ENCODE data around the gene INSYN2B.
A peak's percentile ranks its signal among the peaks of the same experiment; 100 is the strongest.

INSYN2B gene

GRCh38 chr5:169893010-169893409 is 87.3 kb downstream of the INSYN2B start:
- no peak for DNase-seq (ENCODE audit: low read depth, low spot score)

- no peak for DNase-seq (ENCODE audit: low read depth, low spot score)
Measured at GRCh38 chr5:169889572-169889971, 90.7 kb downstream of the INSYN2B start.

- DNase-seq (ENCODE audit: low read depth, low spot score), result no peak
Measured at GRCh38 chr5:169886677-169887076, 93.6 kb downstream of the INSYN2B start.

DNA sequence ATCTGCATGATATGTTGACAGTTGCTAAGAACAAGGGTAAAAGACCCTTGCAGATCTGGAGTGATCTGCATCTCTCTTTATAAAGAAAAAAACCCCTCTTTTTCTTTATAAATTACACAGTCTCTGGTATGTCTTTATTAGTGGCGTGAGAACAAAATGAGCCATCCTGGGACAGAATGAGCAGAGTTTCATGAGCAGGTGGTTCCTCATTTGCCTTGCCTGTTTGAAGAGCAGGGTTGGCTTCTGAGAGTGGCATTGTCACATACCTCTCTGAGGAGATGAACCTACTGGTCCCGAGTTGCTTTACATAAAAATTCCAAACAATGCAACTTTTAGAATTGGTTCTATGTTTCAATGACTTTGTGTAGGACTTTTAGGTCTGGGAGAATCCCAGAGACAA is 94.3 kb downstream of the INSYN2B start:
- DNase-seq (ENCODE audit: low read depth, low spot score), result no peak

DNA sequence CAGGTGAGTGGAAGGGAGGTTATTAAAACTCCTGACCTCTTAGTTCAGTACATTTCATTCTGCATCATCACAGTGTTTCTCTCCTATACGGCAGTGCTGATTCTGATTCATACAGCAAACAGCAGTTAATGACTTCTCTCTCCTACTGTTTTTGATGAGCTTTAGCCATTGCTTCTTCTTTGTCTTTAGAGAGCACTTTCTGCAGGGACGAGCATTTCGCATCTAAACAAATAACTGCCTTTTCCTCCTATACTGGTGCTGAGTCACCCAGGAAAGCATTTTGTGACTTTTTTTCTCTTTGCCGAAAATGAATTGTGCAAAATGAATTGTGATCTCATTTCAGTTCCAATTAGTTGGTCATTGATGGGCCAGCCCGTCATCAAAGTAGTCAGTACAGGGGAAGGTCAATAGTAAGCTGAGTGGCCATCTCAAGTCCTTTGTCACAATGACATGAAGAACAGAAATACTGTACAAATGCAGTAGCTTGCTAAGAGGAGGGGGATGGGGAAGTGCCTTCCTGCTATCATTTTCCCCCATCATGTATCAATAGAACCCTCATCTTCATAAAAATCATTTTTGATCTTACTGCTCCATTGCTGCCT is 98.5 kb downstream of the INSYN2B start:
- no peak for DNase-seq (ENCODE audit: low read depth, low spot score)

GRCh38 chr5:169880785-169881184 is 99.5 kb downstream of the INSYN2B start:
- DNase-seq (ENCODE audit: low read depth, low spot score), result no peak

DNA sequence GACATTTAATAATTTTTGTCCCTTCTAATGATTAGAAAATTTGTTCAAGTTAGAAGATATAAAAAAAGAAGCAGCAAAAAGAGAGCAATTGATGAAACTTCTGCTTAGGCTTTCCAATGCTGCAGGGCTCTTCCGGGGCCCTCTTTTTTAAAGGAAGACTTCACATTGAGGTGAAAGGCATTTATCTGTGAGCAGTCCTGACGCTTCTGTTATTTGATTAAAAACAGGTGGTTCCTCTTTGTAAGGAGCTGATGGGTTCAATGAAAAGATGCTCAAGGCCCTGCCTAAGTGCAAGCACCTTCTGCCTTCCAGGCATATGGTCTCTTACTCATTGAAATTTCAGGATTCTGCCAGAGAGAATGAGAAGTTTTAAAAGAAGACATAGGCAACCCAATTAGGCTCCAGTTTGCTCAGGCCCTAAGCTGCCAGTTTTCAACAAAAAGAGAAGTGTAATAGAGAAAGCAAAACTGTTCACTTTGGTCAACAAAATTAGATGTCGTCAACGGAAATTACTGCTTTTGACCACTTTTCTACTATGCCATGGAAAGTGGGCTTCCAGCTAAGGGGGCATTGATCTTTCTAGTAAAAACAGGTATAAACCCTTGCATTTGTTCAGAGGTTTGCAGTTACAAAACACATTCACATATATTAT is 100.2 kb downstream of the INSYN2B start:
- DNase-seq (ENCODE audit: low read depth, low spot score), result no peak

- DNase-seq (ENCODE audit: low read depth, low spot score), result no peak
Measured at GRCh38 chr5:169876386-169876785, 103.9 kb downstream of the INSYN2B start.

DNA sequence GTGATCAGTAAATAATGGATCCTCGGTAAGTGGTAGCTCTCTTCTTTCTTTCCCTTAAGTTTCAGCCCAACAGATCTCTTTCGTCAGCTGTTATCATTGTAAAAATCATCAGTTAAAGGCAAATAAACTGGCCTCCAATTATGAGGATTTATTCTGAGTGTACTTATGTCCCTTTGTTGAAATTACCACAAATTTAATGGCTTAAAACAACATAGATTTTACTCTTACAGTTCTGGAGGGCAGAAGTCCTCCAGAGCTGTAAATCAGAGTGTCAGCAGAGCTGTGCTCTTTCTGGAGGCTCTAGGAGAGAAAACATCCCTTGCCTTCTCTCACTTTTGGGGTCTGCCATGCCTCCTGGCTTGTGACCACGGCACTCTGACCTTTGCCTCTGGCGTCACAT is 104.6 kb downstream of the INSYN2B start:
- DNase-seq (ENCODE audit: low read depth, low spot score), result no peak

DNA sequence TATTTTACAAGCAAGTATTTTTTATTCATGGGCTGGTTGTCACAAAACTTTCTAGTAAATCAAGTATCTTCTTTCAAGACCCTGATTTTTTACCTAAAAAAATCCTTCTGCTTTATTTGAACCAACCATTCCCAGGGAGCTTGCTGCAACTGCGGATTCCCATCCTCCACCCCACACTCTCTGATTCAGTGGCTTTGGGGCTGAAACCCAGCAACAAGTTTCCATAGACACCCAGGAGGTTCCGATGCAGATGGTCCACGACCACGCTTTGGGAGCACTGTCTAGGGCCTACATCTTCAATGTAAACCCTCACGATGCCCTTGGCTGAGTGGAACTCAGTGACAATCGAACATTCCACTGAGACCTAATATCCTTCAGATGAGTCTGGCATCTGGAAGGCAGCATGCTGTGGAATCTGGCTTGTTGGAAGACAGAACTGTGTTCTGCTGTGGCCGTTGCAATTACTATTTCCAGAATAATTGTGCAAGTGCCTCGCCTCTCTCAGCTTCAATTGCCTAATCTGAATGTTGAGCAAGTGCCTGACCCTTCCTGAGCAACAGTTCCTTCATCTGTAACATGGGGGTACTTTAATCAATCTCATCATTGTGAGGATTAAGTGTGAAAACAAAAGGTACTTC is 105.1 kb downstream of the INSYN2B start:
- DNase-seq (ENCODE audit: low read depth, low spot score), result no peak

DNA sequence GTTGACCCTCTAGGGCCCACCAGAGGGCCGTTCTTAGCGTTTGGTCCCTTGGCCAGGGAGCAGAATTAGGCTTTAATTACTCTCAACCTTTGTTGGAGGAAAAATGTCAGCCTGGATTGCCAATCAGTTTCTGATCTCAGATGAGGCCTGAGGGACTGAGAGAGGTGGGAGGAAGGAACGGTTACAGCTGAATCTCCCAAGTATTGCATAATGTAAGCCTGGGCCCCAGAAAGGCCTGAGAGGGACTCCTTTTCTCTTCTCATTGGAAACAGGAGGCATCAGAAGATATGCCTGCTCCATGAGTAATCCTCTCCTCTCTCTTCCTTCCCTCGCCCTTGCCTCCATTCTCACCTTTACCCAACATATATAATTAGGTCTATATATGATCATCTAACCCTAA is 105.7 kb downstream of the INSYN2B start:
- no peak for DNase-seq (ENCODE audit: low read depth, low spot score)

GRCh38 chr5:169873642-169874041 is 106.7 kb downstream of the INSYN2B start:
- peak; percentile 72 for DNase-seq (ENCODE audit: low read depth, low spot score)

DNA sequence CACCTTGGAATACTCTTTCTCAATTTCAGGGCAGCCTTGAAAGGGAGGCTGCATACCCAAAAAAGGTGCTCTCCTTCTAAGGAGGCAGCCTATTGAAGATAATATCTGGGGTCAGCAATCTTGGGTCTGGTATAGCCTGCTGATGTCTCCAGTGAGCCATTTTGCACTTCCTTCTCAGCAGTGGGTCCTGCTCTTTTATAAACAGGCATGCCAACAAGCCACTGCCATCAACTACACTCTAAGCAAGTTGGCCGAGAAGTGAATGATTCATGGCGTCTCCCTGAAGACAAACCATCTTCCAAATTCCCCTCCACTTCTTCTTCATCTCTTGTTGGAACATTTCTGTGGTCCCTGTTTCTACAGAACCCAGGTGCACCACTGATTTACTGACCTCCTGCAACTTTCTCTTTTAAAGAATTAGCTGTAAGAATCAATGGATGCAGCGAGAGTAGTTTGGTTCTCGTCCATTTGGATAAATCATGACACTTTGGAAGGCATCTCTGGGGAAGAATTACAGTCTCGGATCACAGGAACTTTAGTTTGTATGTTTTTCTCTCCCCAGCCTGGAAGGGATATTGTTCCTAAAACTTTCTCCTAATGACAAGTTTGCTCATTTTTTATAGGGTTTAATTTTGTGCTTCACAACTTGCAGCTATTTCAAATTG is 108.3 kb downstream of the INSYN2B start:
- DNase-seq (ENCODE audit: low read depth, low spot score), result no peak

DNA sequence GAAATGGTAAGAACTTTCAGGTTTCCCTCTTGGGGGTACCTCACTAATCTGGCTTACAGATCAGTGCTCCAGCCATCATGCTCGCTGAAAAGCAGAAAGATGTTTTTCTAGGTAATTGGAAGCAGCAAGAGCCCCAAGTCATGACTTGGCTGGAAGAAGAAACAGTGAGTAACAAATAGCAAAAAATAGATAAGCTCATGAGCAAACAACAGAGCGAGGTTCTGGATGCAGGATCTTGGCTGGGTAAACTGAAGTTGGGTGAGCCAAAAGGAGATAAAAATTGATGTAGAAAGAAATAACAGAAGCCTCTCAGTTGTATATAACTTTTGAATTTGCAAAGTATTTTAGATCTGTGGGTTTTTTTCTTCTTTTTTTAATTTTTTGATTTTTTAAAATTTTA is 110.1 kb downstream of the INSYN2B start:
- no peak for DNase-seq (ENCODE audit: low read depth, low spot score)

GRCh38 chr5:169869066-169869465 is 111.2 kb downstream of the INSYN2B start:
- no peak for DNase-seq (ENCODE audit: low read depth, low spot score)

- DNase-seq (ENCODE audit: low read depth, low spot score), result no peak
Measured at GRCh38 chr5:169867347-169867746, 112.9 kb downstream of the INSYN2B start.

DNA sequence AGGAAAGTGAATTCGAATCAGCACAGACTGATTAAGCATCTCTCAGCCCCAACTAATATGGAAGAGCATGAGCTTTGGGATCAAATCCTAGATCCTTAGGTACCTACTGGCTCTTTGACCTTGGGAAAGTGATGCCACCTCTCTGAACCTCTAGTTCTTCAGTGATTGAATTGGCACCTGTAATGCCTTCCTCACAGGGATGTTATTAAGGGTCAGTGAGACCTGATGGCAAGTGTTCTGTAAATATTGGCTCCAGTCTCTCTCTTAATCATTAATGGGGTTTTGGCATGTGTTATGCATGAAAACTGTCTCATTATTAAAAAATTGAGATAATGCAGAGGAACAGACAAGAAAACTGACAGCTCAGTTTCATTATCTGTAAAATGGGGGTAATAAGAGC is 115.8 kb downstream of the INSYN2B start:
- no peak for DNase-seq (ENCODE audit: low read depth, low spot score)

DNA sequence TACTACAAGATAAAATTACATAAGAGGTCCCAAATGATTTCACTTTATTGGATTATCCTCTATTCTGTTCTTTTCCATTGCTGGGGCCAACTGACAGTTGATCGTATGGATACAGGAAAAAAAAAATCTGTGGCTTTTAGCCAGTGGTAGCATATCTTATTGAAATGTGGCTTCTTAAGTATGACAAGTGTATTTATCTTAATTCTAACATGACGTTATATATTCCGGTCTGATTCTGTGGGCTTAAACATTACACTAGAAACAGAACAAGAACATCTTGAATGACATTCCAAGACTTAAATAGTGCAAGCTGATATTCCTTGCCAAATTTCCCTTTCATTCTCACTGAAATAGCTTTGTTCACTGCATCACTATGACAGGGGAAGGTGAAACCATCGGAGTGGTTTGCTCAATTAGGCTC is 117.9 kb downstream of the INSYN2B start:
- DNase-seq (ENCODE audit: low read depth, low spot score), result no peak

- DNase-seq (ENCODE audit: low read depth, low spot score), result no peak
Measured at GRCh38 chr5:169861934-169862333, 118.4 kb downstream of the INSYN2B start.

DNA sequence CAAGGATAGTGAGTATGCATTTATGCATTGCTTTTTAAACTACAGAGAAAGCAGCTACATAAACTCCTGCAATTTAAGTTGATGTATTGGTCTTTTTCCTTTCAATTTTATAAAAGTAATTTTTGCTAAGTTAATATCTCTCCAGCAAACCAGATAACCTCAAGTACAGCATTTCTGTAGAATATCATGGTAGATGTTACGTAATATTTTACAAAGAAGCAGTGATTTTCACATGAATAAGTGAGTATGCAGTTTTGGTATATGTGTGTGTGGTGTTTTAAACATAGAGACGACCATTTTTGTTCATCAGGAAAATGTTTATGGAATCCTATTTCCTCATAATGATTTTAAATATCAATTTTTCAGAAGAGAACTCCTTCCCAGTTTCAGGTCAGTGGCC is 118.9 kb downstream of the INSYN2B start:
- no peak for DNase-seq (ENCODE audit: low read depth, low spot score)

- DNase-seq (ENCODE audit: low read depth, low spot score), result no peak
Measured at GRCh38 chr5:169860585-169860984, 119.7 kb downstream of the INSYN2B start.

DNA sequence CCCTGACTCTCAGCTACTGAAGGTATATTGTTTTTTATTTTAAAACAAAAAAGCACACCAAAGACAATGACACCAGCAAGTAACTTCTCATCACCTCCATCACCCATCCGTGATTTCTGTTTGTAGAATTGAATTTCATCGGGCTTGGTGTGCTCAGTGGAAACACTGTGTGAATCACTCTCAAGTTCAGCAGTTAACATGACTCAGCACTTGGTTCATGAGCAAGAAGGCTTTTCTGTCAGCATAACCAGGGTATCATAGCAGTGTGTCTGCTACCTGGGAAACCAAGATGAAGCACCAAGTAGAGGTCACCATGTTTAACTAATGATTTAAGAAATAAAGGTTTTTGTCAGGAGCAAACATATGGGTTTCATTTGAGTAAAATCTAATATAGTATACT is 123.7 kb downstream of the INSYN2B start:
- DNase-seq (ENCODE audit: low read depth, low spot score), result peak; percentile 13

Data from smooth muscle cell of the brain vasculature (primary cell).